HG02642 (cell line): ENCODE results near the gene RHD.
"Not testable (repeated sequence)": the region's sequence is repeated elsewhere in the genome, so short reads cannot be mapped to it uniquely, and the experiment has no call there.

Source experiments
- ATAC-seq: cut with Tn5 transposase; IDR thresholded peaks from one replicate; pipeline ENCODE4 v1.9.1; 2021; ENCODE audit warnings: mild to moderate bottlenecking; ENCODE audit not compliant: unreplicated experiment, poor library complexity

RHD gene

GRCh38 chr1:25296501-25296900 is 24.2 kb downstream of the RHD start:
- ATAC-seq: not testable (repeated sequence)

- not testable (repeated sequence) for ATAC-seq
Observed at GRCh38 chr1:25300729-25301128, 28.4 kb downstream of the RHD start.

GRCh38 chr1:25302330-25302729 is 30.0 kb downstream of the RHD start:
- ATAC-seq: not testable (repeated sequence)

- not testable (repeated sequence) for ATAC-seq
Observed at GRCh38 chr1:25304936-25305335, 32.6 kb downstream of the RHD start.

GRCh38 chr1:25308168-25308567 is 35.9 kb downstream of the RHD start:
- not testable (repeated sequence) for ATAC-seq

GRCh38 chr1:25309085-25309484 is 36.8 kb downstream of the RHD start:
- not testable (repeated sequence) for ATAC-seq

GRCh38 chr1:25309486-25309885 is 37.2 kb downstream of the RHD start:
- ATAC-seq: not testable (repeated sequence)

GRCh38 chr1:25312806-25313470 is 40.6 kb downstream of the RHD start:
- ATAC-seq: not testable (repeated sequence)

GRCh38 chr1:25320314-25320938 is 48.1 kb downstream of the RHD start:
- ATAC-seq: not testable (repeated sequence)

GRCh38 chr1:25322127-25322526 is 49.8 kb downstream of the RHD start:
- ATAC-seq: not testable (repeated sequence)

GRCh38 chr1:25324407-25324806 is 52.1 kb downstream of the RHD start:
- ATAC-seq: not testable (repeated sequence)

GRCh38 chr1:25327864-25328790 is 55.8 kb downstream of the RHD start:
- not testable (repeated sequence) for ATAC-seq

GRCh38 chr1:25328791-25329185 is 56.5 kb downstream of the RHD start:
- ATAC-seq: not testable (repeated sequence)

GRCh38 chr1:25329336-25329735 is 57.0 kb downstream of the RHD start:
- not testable (repeated sequence) for ATAC-seq

GRCh38 chr1:25329950-25330349 is 57.6 kb downstream of the RHD start:
- ATAC-seq: not testable (repeated sequence)

GRCh38 chr1:25336922-25337354 is 64.6 kb downstream of the RHD start:
- not testable (repeated sequence) for ATAC-seq

- peak; percentile 40 for ATAC-seq
Observed at GRCh38 chr1:25337483-25338187, 65.3 kb downstream of the RHD start.

- peak; percentile 77 for ATAC-seq
Observed at GRCh38 chr1:25338188-25338981, 66.1 kb downstream of the RHD start, which contains the start of gene TMEM50A. TSS of gene TMEM50A (plus strand) at chr1:25338334. CDS start at chr1:25340487, 2,153 bp downstream.

GRCh38 chr1:25338986-25339385 is 66.7 kb downstream of the RHD start:
- no peak for ATAC-seq
